Measurements from ENCODE around the gene CBX8. TPM values are rescaled to one million over a fixed set of nuclear protein-coding genes. Genes with fewer than 3 reads are reported as not detected.

The CBX8 gene
- total and polyA plus RNA-seq, 2 of the 8 experiments (the other 6 are each of a cell fraction or from before 2014, with no cell fraction given), result 0.09 to 2.1 TPM

- TF ChIP-seq NANOG (IDR thresholded peaks at IDR 0.05; ENCODE audit: insufficient read depth, low read depth, low read length, poor library complexity, severe bottlenecking) (no peak), MAFK (IDR thresholded peaks at IDR 0.05; ENCODE audit: low read depth, low read length) (no peak), SP1 (IDR thresholded peaks at IDR 0.05; ENCODE audit: low read depth, low read length) (peak; percentile 59; the same call in 1 of the 2 replicates), EGR1 (IDR thresholded peaks at IDR 0.05; ENCODE audit: borderline replicate concordance, low read depth, low read length) (no peak; the same call in 1 of the 2 replicates), EZH2 (IDR thresholded peaks at IDR 0.05; ENCODE audit: low read depth, low read length, severe bottlenecking) (no peak), FOSL1 (IDR thresholded peaks at IDR 0.05; ENCODE audit: insufficient read depth, low read depth, low read length) (no peak), BRCA1 (IDR thresholded peaks at IDR 0.05; ENCODE audit: low read depth, low read length) (peak; percentile 39; the same call in 1 of the 2 replicates), GABPA (IDR thresholded peaks at IDR 0.05; ENCODE audit: borderline replicate concordance, insufficient read depth, low read length) (peak; percentile 88; the same call in 1 of the 2 replicates), JUN (IDR thresholded peaks at IDR 0.05; ENCODE audit: low read depth, low read length) (no peak), SIX5 (IDR thresholded peaks at IDR 0.05; ENCODE audit: low read depth, low read length) (no peak), EP300 (IDR thresholded peaks at IDR 0.05; ENCODE audit: borderline replicate concordance in 1 of 2, low read depth in 2 of 2, low read length in 2 of 2) (peak in 1 of 2 experiments; percentile 59; a peak in 1 of 3 replicates), KDM1A (IDR thresholded peaks at IDR 0.05; ENCODE audit: borderline replicate concordance, low read length) (no peak), SRF (IDR thresholded peaks at IDR 0.05; ENCODE audit: low read depth, low read length) (no peak), MAX (IDR thresholded peaks at IDR 0.05) (peak; percentile 74), NRF1 (IDR thresholded peaks at IDR 0.05; ENCODE audit: low read depth, low read length) (no peak), CBX5 (IDR thresholded peaks at IDR 0.05; ENCODE audit: low read depth, low read length) (no peak)
- TF ChIP-seq, protein P1, sequence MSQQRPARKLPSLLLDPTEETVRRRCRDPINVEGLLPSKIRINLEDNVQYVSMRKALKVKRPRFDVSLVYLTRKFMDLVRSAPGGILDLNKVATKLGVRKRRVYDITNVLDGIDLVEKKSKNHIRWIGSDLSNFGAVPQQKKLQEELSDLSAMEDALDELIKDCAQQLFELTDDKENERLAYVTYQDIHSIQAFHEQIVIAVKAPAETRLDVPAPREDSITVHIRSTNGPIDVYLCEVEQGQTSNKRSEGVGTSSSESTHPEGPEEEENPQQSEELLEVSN (IDR thresholded peaks at IDR 0.05), result no peak; the same call in 1 of the 2 replicates
Observed at GRCh38 chr17:79796763-79797491, at the start of gene CBX8 (continued).

Data from H1 (cell line).